HepG2 (cell line): ENCODE data around the gene TRIM7. TPM values are rescaled to one million over a fixed set of nuclear protein-coding genes. Genes with fewer than 3 reads are reported as not detected.

Experiments used
- ATAC-seq: fragments of 200-7000 bp; cut with Tn5 transposase; 3 replicates; pipeline ENCODE4 v1.9.1; 2020; ENCODE audit warnings: mild to moderate bottlenecking, moderate library complexity
- BruUV-seq: library from RNA; stranded (reverse); fragments of 400-500 nt; replicated peaks from 2 replicates; lab custom pipeline; 2021; lab: Mats Ljungman, UMichigan
- CTCF ChIA-PET: fragments of 300-600 bp; formaldehyde crosslinking; extraction: SDS; loops from one replicate; lab custom pipeline; 2021; ENCODE audit warnings: low total read pairs, inconsistent platforms, low intra/inter-chr PET ratio; lab: Yijun Ruan, JAX
- POLR2A ChIA-PET: fragments of 350-600 bp; sonication (Branson Sonifier 250); formaldehyde crosslinking; loops from one replicate; lab custom pipeline; 2020; ENCODE audit warnings: antibody characterized with exemption, inconsistent platforms; lab: Yijun Ruan, JAX
- DNase-seq: peaks from one replicate; pipeline ENCODE4 v3.0.0-alpha.2; 2015; ENCODE audit warnings: low spot score
- FAIRE-seq: peaks from 3 replicates; lab custom pipeline; 2011; peaks lifted over from hg19 to GRCh38; lab: Jason Lieb, UNC
- H2AFZ ChIP-seq: one replicate; pipeline ENCODE4 v1.6.1; 2011; ENCODE audit warnings: low read length, inconsistent platforms
- H3K27ac ChIP-seq: fragments of 300-600 bp; 3 replicates; pipeline ENCODE4 v1.8.0; 2011; ENCODE audit warnings: mixed run types, mild to moderate bottlenecking, mixed read lengths, low read length, inconsistent platforms; ENCODE audit not compliant: insufficient read depth; ENCODE audit errors: extremely low read length
- H3K27me3 ChIP-seq, 2 experiments: fragments of 200-600 bp in 1 of 2; 2 replicates in 1 of 2; 3 replicates in 1 of 2; pipeline versions ENCODE4 v1.6.0 to v1.8.0; 2011; ENCODE audit warnings: low read length in 2 of 2, mild to moderate bottlenecking in 2 of 2, moderate library complexity in 2 of 2, inconsistent platforms in 1 of 2; ENCODE audit not compliant: insufficient read depth in 2 of 2, control insufficient read depth in 1 of 2
- H3K36me3 ChIP-seq, 2 experiments: fragments of 200-600 bp in 1 of 2; replicated peaks in 1 of 2; 2 replicates in 1 of 2; 3 replicates in 1 of 2; pipeline versions ENCODE4 v1.5.1 to v1.8.0; 2011; ENCODE audit warnings: low read length in 2 of 2, inconsistent platforms in 1 of 2; ENCODE audit not compliant: insufficient read depth in 2 of 2, control insufficient read depth in 1 of 2
- H3K4me1 ChIP-seq: 2 replicates; pipeline ENCODE4 v1.5.1; 2012; ENCODE audit warnings: low read length, inconsistent platforms; ENCODE audit not compliant: insufficient read depth
- H3K4me2 ChIP-seq: 2 replicates; pipeline ENCODE4 v1.6.0; 2011; ENCODE audit warnings: low read depth, low read length, inconsistent platforms
- H3K4me3 ChIP-seq, 3 experiments: fragments of 200-600 bp in 1 of 3; sonication (generic), shearing (Covaris generic) in 1 of 3; replicated peaks in 1 of 3; 2 replicates each; pipeline ENCODE4 v1.5.1; 2011 to 2016; ENCODE audit warnings: low read length in 3 of 3, inconsistent platforms in 2 of 3, low read depth in 2 of 3, mild to moderate bottlenecking in 2 of 3, control low read depth in 1 of 3, mixed read lengths in 1 of 3; ENCODE audit not compliant: insufficient read depth in 1 of 3
- H3K79me2 ChIP-seq: one replicate; pipeline ENCODE4 v1.6.1; 2011; ENCODE audit warnings: low read length, inconsistent platforms; ENCODE audit not compliant: insufficient read depth
- H3K9ac ChIP-seq: 2 replicates; pipeline ENCODE4 v1.6.0; 2011; ENCODE audit warnings: mild to moderate bottlenecking, low read depth, low read length, inconsistent platforms; ENCODE audit not compliant: insufficient read depth
- H3K9me3 ChIP-seq: 2 replicates; pipeline ENCODE4 v1.5.1; 2012; ENCODE audit warnings: mild to moderate bottlenecking, low read length
- H4K20me1 ChIP-seq: 2 replicates; pipeline ENCODE4 v1.6.0; 2011; ENCODE audit warnings: inconsistent platforms, mild to moderate bottlenecking, low read length, moderate library complexity; ENCODE audit not compliant: insufficient read depth
- MBD4 ChIP-seq: IDR thresholded peaks from 2 replicates; pipeline ENCODE4 v1.6.1; 2012; ENCODE audit warnings: low read length, inconsistent platforms, borderline replicate concordance
- MED1 ChIP-seq: sonication (generic); formaldehyde crosslinking; IDR thresholded peaks from 2 replicates; pipeline ENCODE4 v1.4.0; 2020; ENCODE audit warnings: missing genetic modification reagents
- POLR2A ChIP-seq, 2 experiments: IDR thresholded peaks; 2 replicates each; pipeline ENCODE4 v1.6.1; 2011; ENCODE audit warnings: low read depth in 2 of 2, low read length in 2 of 2, mild to moderate bottlenecking in 1 of 2, moderate library complexity in 1 of 2; ENCODE audit not compliant: insufficient read depth in 1 of 2
- POLR2G ChIP-seq: fragments of 200-400 bp; formaldehyde crosslinking; IDR thresholded peaks from 2 replicates; pipeline ENCODE4 v1.6.1; 2018; ENCODE audit warnings: mild to moderate bottlenecking, low read depth, low read length, moderate library complexity
- ZNF256 ChIP-seq: sonication (generic); formaldehyde crosslinking; conservative IDR thresholded peaks from 2 replicates; pipeline ENCODE4 v1.4.0; 2020; ENCODE audit warnings: missing genetic modification reagents
- ZSCAN29 ChIP-seq: sonication (generic); formaldehyde crosslinking; conservative IDR thresholded peaks from 2 replicates; pipeline ENCODE4 v1.4.0; 2020; ENCODE audit warnings: mild to moderate bottlenecking, missing genetic modification reagents
- WGBS: methylation state at CpG from one replicate; pipeline ENCODE4 v1.1.6; 2017; ENCODE audit warnings: low lambda C conversion rate; 5-methylcytosine and 5-hydroxymethylcytosine counted together
- in situ Hi-C: cut with HindIII; loops from 2 replicates; pipeline ENCODE4 v1.10.0; 2017; ENCODE audit warnings: low pct_unique_long_range_greater_than_20kb; ENCODE audit not compliant: extremely low pct_ligation_motif_present
- intact Hi-C: fragments of 100-400 bp; cut with micrococcal nuclease; formaldehyde crosslinking; loops from one replicate; pipeline ENCODE4 v1.10.0; 2022; ENCODE audit not compliant: unreplicated experiment
- polyA plus RNA-seq, 8 experiments: library from polyadenylated mRNA; depleted of rRNA in 3 of 8; stranded (reverse) in 7 of 8; unstranded in 1 of 8; fragments of >200 nt; fragmentation: Illumina TruSeq in 4 of 8; extraction: Trizol in 4 of 8; gene quantifications; 2 replicates each; pipeline versions ENCODE4 v1.2.1 to v1.2.3, GENCODE V29; 2011 to 2016; ENCODE audit warnings: low read depth in 4 of 8, missing spikeins in 1 of 8, mixed read lengths in 1 of 8; ENCODE audit not compliant: insufficient read depth in 1 of 8
- total RNA-seq, 5 experiments: library from RNA; depleted of rRNA; stranded (reverse); fragments of >200 nt; fragmentation: Illumina TruSeq; extraction: Trizol; gene quantifications; 2 replicates each; pipeline ENCODE4 v1.2.3, GENCODE V29; 2016; ENCODE audit warnings: low read depth in 1 of 5
- TF ChIP-seq, protein P1 (sequence below): IDR thresholded peaks from 2 replicates; pipeline ENCODE4 v1.6.1; 2012; ENCODE audit warnings: low read depth, low read length, improper control_type of control experiment

TRIM7 gene
- total and polyA plus RNA-seq, 2 of the 13 experiments (the other 11 are each of a cell fraction or from before 2014, with no cell fraction given), result 0.13 TPM; not detected in 1

GRCh38 chr5:181233088-181233800 is 28.2 kb upstream of the TRIM7 start:
- ATAC-seq (peak; percentile 10), DNase-seq (no peak), FAIRE-seq (no peak)
- intact Hi-C loops (no loop called here), in situ Hi-C loops (no loop called here)
- Histone ChIP-seq H3K36me3 (peaks cover 29 to 71% of the 10 kb centered on the region in 2 experiments), H3K4me2 (no peak overlapping the region), H3K9me3 (no peaks in the 10 kb centered on the region), H3K79me2 (no peaks in the 10 kb centered on the region), H2AFZ (no peak overlapping the region), H3K4me3 (no peak overlapping the region), H3K27ac (no peak overlapping the region), H3K4me1 (peaks cover 14% of the 10 kb centered on the region; the same call in 1 of the 2 replicates), H3K9ac (no peak overlapping the region), H3K27me3 (no peaks in the 10 kb centered on the region), H4K20me1 (peaks cover 27% of the 10 kb centered on the region)
- 93% methylated on average over 16 of the region's 16 CpGs for WGBS
- ChIA-PET POLR2A (interaction anchor here (1.4 to 4.3 kb wide), 3 partner anchors 10 to 49 kb away, joined by 4 to 41 read pairs (median 4); partner anchors contain the start of genes RACK1 and TRIM41), CTCF (no interaction called here)
- TF ChIP-seq ZSCAN29 (CRISPR knock-in tag) (no peak), MED1 (CRISPR knock-in tag) (no peak), MBD4 (no peak), ZNF256 (CRISPR knock-in tag) (no peak), POLR2A (IDR thresholded peaks at IDR 0.05; ENCODE audit: insufficient read depth in 1 of 2, low read depth in 2 of 2, low read length in 2 of 2) (peak in 1 of 2 experiments; percentile 61; a peak in 2 of 4 replicates), POLR2G (peak; percentile 25; the same call in 1 of the 2 replicates)
- TF ChIP-seq, protein P1, sequence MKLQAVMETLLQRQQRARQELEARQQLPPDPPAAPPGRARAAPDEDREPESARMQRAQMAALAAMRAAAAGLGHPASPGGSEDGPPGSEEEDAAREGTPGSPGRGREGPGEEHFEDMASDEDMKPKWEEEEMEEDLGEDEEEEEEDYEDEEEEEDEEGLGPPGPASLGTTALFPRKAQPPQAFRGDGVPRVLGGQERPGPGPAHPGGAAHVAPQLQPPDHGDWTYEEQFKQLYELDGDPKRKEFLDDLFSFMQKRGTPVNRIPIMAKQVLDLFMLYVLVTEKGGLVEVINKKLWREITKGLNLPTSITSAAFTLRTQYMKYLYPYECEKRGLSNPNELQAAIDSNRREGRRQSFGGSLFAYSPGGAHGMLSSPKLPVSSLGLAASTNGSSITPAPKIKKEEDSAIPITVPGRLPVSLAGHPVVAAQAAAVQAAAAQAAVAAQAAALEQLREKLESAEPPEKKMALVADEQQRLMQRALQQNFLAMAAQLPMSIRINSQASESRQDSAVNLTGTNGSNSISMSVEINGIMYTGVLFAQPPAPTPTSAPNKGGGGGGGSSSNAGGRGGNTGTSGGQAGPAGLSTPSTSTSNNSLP, result no peak
- BruUV-seq, result no TSS peak
